Fibroblast of skin of right biceps (primary cell): ENCODE measurements around the gene CTSO.
"Not testable (repeated sequence)": the region's sequence is repeated elsewhere in the genome, so short reads cannot be mapped to it uniquely, and the experiment has no call there.

Experiments used
- DNase-seq: peaks from one replicate; pipeline ENCODE4 v3.0.0-alpha.2; 2013

CTSO gene

GRCh38 chr4:155906554-155907247 is 47.0 kb downstream of the CTSO start:
- peak; percentile 99 for DNase-seq

GRCh38 chr4:155904331-155904730 is 49.3 kb downstream of the CTSO start:
- peak; percentile 9 for DNase-seq

- DNase-seq = no peak
Measured at GRCh38 chr4:155903453-155903852, 50.2 kb downstream of the CTSO start, which contains the start of gene TDO2. TDO2 (plus strand) TSS chr4:155903696; CDS start chr4:155903759, 63 bp downstream.

- DNase-seq = no peak
Measured at GRCh38 chr4:155901013-155901412, 52.7 kb downstream of the CTSO start.

- peak; percentile 87 for DNase-seq
Measured at GRCh38 chr4:155900381-155900780, 53.3 kb downstream of the CTSO start.

- peak; percentile 26 for DNase-seq
Measured at GRCh38 chr4:155899891-155900290, 53.8 kb downstream of the CTSO start.

GRCh38 chr4:155898371-155898770 is 55.3 kb downstream of the CTSO start:
- not testable (repeated sequence) for DNase-seq

- DNase-seq = peak; percentile 57
Measured at GRCh38 chr4:155891058-155891457, 62.6 kb downstream of the CTSO start.

GRCh38 chr4:155889946-155890345 is 63.7 kb downstream of the CTSO start:
- DNase-seq = no peak

GRCh38 chr4:155889031-155889793 is 64.5 kb downstream of the CTSO start:
- peak; percentile 90 for DNase-seq

GRCh38 chr4:155887847-155888570 is 65.7 kb downstream of the CTSO start:
- no peak for DNase-seq

- no peak for DNase-seq
Measured at GRCh38 chr4:155887045-155887444, 66.6 kb downstream of the CTSO start.

- DNase-seq = no peak
Measured at GRCh38 chr4:155885666-155886065, 68.0 kb downstream of the CTSO start.

- DNase-seq = no peak
Measured at GRCh38 chr4:155883895-155884294, 69.8 kb downstream of the CTSO start.

GRCh38 chr4:155881555-155881954 is 72.1 kb downstream of the CTSO start:
- DNase-seq = no peak

GRCh38 chr4:155879767-155880166 is 73.9 kb downstream of the CTSO start:
- DNase-seq = no peak

GRCh38 chr4:155878611-155879010 is 75.1 kb downstream of the CTSO start:
- no peak for DNase-seq

- no peak for DNase-seq
Measured at GRCh38 chr4:155877971-155878370, 75.7 kb downstream of the CTSO start.

GRCh38 chr4:155875878-155876277 is 77.8 kb downstream of the CTSO start:
- DNase-seq = no peak
